Measurements from ENCODE around the gene ZBTB16. TPM values are rescaled to one million over a fixed set of nuclear protein-coding genes. Genes with fewer than 3 reads are reported as not detected.
A peak's percentile ranks its signal among the peaks of the same experiment; 100 is the strongest.

The ZBTB16 gene
- total RNA-seq, 1 donor from 2014 or later: 17.7 TPM

DNA sequence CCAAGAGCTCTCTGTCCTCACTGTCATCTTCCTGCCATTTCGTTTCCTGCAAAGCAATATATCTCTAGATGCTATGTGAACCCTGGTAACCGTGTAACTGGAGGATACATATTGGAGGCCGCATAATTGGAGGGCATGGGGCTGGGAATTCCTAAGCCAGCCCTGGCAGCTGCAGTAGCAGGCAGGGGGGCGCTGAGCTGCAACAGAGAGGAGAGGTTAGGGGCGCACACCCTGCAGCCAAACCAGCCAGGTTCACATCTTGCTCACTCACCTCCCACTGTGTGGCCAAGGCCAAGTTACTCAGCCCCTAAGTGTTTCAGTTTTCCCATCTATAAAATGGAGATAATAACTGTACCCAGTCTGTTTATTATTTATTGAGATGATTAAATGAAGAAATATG lies 39.9 kb upstream of the ZBTB16 start:
- Mint-ChIP-seq H3K27me3 (ENCODE audit: insufficient read depth, low read depth) (peaks cover 7% of the 10 kb centered on the region), H3K9me3 (no peaks in the 10 kb centered on the region), H3K27ac (no peak overlapping the region), H3K4me3 (no peak overlapping the region), H3K4me1 (peaks cover 2% of the 10 kb centered on the region), H3K36me3 (no peaks in the 10 kb centered on the region)
- H3K4me1 ChIP-seq: no peaks in the 10 kb centered on the region
- no peaks in the 10 kb centered on the region for H3K36me3 ChIP-seq
- no peaks in the 10 kb centered on the region for H3K9me3 ChIP-seq (ENCODE audit: low read depth)
- H2AFZ ChIP-seq (replicated peaks): no peak overlapping the region
- H3K9ac ChIP-seq: no peak overlapping the region
- DNase-seq (ENCODE audit: low spot score): no peak
- H3K27me3 ChIP-seq: no peaks in the 10 kb centered on the region
- H4K20me1 ChIP-seq (ENCODE audit: low read depth): no peaks in the 10 kb centered on the region
- H3F3A ChIP-seq (ENCODE audit: low read depth): no peaks in the 10 kb centered on the region
- no peak overlapping the region for H3K4me3 ChIP-seq
- no peak overlapping the region for H3K27ac ChIP-seq
- H3K79me2 ChIP-seq (ENCODE audit: low read depth): no peaks in the 10 kb centered on the region
- TF ChIP-seq EZH2 (IDR thresholded peaks at IDR 0.05) (no peak), EZH2phosphoT487 (IDR thresholded peaks at IDR 0.05) (no peak)
- TF ChIP-seq, protein P1, sequence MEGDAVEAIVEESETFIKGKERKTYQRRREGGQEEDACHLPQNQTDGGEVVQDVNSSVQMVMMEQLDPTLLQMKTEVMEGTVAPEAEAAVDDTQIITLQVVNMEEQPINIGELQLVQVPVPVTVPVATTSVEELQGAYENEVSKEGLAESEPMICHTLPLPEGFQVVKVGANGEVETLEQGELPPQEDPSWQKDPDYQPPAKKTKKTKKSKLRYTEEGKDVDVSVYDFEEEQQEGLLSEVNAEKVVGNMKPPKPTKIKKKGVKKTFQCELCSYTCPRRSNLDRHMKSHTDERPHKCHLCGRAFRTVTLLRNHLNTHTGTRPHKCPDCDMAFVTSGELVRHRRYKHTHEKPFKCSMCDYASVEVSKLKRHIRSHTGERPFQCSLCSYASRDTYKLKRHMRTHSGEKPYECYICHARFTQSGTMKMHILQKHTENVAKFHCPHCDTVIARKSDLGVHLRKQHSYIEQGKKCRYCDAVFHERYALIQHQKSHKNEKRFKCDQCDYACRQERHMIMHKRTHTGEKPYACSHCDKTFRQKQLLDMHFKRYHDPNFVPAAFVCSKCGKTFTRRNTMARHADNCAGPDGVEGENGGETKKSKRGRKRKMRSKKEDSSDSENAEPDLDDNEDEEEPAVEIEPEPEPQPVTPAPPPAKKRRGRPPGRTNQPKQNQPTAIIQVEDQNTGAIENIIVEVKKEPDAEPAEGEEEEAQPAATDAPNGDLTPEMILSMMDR (IDR thresholded peaks at IDR 0.05): no peak
- no peak overlapping the region for H3K4me2 ChIP-seq

DNA sequence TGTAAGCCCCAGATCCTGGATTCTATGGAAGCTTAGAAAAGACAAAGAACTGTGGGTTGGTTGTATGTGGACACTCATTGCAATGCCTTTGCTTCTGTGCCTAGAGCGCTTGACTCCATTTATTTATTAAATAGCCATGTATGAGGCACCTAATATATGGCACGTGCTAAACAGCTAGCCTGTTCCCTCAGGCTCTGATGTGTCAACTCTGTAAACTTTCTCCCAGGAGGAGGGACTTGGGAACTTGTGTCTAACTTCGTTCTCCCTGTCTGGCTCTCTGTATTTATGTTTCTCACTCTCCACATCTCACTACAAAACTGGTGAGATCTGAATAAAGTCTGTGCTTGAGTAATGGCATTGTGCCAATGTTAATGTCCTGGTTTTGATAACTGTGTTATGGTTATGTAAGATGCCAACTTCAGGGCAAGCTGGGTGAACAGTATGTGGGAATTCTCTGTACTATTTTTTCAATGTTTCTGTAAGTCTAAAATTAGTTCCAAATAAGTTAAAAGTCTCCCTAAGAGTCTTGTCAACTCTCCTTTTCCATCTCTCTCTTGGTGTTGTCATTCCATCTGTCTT lies 34.1 kb upstream of the ZBTB16 start:
- TF ChIP-seq EZH2 (IDR thresholded peaks at IDR 0.05): no peak
- TF ChIP-seq EZH2phosphoT487 (IDR thresholded peaks at IDR 0.05): no peak
- Histone ChIP-seq H4K20me1 (ENCODE audit: low read depth) (no peaks in the 10 kb centered on the region), H3K4me3 (no peak overlapping the region), H3K9me3 (ENCODE audit: low read depth) (no peaks in the 10 kb centered on the region), H3K4me1 (no peaks in the 10 kb centered on the region), H3K4me2 (no peak overlapping the region), H3K27me3 (no peaks in the 10 kb centered on the region), H3K79me2 (ENCODE audit: low read depth) (no peaks in the 10 kb centered on the region), H3F3A (ENCODE audit: low read depth) (no peaks in the 10 kb centered on the region), H3K27ac (no peak overlapping the region), H2AFZ (replicated peaks) (no peak overlapping the region), H3K9ac (no peak overlapping the region), H3K36me3 (no peaks in the 10 kb centered on the region)
- Mint-ChIP-seq H3K4me1 (peaks cover 5% of the 10 kb centered on the region), H3K9me3 (peaks cover 7% of the 10 kb centered on the region), H3K27ac (no peak overlapping the region), H3K27me3 (ENCODE audit: insufficient read depth, low read depth) (peaks cover 2% of the 10 kb centered on the region), H3K36me3 (no peaks in the 10 kb centered on the region), H3K4me3 (no peak overlapping the region)
- DNase-seq (ENCODE audit: low spot score): no peak

DNA sequence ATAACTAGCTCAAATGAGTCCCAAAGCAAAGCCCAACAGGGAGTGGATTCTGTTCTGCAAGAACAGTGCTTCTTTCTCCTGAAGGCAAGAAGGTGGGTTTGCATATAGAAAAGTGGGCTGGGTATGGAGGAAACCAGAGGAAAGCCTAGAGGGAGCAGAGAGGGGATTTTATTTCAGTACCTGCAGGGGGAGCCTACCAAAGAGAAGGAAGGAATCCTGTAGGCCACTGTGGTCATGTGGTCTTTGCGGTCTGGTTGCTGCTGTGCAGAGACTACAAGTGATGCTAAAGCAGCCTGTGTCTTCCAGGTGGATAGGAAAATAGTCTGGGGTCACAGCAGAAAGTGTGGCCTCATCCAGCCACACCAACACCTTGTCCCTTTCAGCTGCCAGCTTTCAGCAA lies 33.2 kb upstream of the ZBTB16 start:
- no peaks in the 10 kb centered on the region for H3K79me2 ChIP-seq (ENCODE audit: low read depth)
- no peak overlapping the region for H3K27ac Mint-ChIP-seq
- H3K9ac ChIP-seq: no peak overlapping the region
- no peaks in the 10 kb centered on the region for H3F3A ChIP-seq (ENCODE audit: low read depth)
- H3K4me2 ChIP-seq: no peak overlapping the region
- peaks cover 5% of the 10 kb centered on the region for H3K4me1 Mint-ChIP-seq
- H3K9me3 Mint-ChIP-seq: peaks cover 7% of the 10 kb centered on the region
- no peaks in the 10 kb centered on the region for H3K36me3 ChIP-seq
- no peak overlapping the region for H3K4me3 ChIP-seq
- no peak overlapping the region for H3K4me3 Mint-ChIP-seq
- H3K27me3 ChIP-seq: no peaks in the 10 kb centered on the region
- H3K9me3 ChIP-seq (ENCODE audit: low read depth): no peaks in the 10 kb centered on the region
- no peak overlapping the region for H3K27ac ChIP-seq
- H2AFZ ChIP-seq (replicated peaks): peak overlapping the region; percentile 30
- peak; percentile 66 for DNase-seq (ENCODE audit: low spot score)
- TF ChIP-seq, protein P1 (IDR thresholded peaks at IDR 0.05): peak; percentile 48
- TF ChIP-seq EZH2 (IDR thresholded peaks at IDR 0.05): no peak
- H3K36me3 Mint-ChIP-seq: no peaks in the 10 kb centered on the region
- no peaks in the 10 kb centered on the region for H3K4me1 ChIP-seq
- H3K27me3 Mint-ChIP-seq (ENCODE audit: insufficient read depth, low read depth): peaks cover 5% of the 10 kb centered on the region
- no peaks in the 10 kb centered on the region for H4K20me1 ChIP-seq (ENCODE audit: low read depth)

DNA sequence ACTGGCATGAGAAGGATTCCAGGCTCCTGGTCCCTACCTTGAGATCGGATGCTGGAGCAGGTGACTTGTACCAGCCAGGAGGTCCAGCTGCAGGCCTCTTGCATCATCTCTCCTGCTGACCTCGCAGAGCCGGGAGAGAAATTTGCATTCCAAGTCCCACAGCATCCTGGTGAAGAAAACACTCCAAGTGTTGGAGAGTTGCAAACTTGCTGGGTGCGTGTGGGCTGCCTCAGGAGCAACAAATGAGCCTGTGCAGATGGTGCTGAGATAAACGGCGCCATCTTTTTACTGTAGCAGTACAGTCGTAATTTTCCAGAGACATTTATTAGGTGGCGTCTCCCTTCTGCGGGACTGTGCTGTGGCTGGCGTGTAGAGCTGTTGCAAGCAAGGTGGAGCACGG lies 32.1 kb upstream of the ZBTB16 start:
- Histone ChIP-seq H3K4me3 (no peak overlapping the region), H3K9me3 (ENCODE audit: low read depth) (no peaks in the 10 kb centered on the region), H3K79me2 (ENCODE audit: low read depth) (no peaks in the 10 kb centered on the region), H3K4me1 (no peaks in the 10 kb centered on the region), H3K36me3 (no peaks in the 10 kb centered on the region), H2AFZ (replicated peaks) (no peak overlapping the region), H3K27me3 (no peaks in the 10 kb centered on the region), H3K9ac (no peak overlapping the region), H3K27ac (no peak overlapping the region), H3F3A (ENCODE audit: low read depth) (no peaks in the 10 kb centered on the region), H4K20me1 (ENCODE audit: low read depth) (no peaks in the 10 kb centered on the region), H3K4me2 (no peak overlapping the region)
- TF ChIP-seq, protein P1 (IDR thresholded peaks at IDR 0.05): no peak
- TF ChIP-seq EZH2phosphoT487 (IDR thresholded peaks at IDR 0.05): no peak
- no peak for TF ChIP-seq EZH2 (IDR thresholded peaks at IDR 0.05)
- Mint-ChIP-seq H3K9me3 (peaks cover 7% of the 10 kb centered on the region), H3K27ac (no peak overlapping the region), H3K27me3 (ENCODE audit: insufficient read depth, low read depth) (peaks cover 7% of the 10 kb centered on the region), H3K36me3 (no peaks in the 10 kb centered on the region), H3K4me1 (peaks cover 5% of the 10 kb centered on the region), H3K4me3 (no peak overlapping the region)
- no peak for DNase-seq (ENCODE audit: low spot score)

All from neural progenitor cell (in vitro differentiated cells).